ENCODE measurements around the gene POLR3G. TPM values are rescaled to one million over a fixed set of nuclear protein-coding genes. Genes with fewer than 3 reads are reported as not detected.

The POLR3G gene
- total RNA-seq, 4 donors from 2014 or later = 2.7 to 7.2 (median 4.9) TPM

DNA sequence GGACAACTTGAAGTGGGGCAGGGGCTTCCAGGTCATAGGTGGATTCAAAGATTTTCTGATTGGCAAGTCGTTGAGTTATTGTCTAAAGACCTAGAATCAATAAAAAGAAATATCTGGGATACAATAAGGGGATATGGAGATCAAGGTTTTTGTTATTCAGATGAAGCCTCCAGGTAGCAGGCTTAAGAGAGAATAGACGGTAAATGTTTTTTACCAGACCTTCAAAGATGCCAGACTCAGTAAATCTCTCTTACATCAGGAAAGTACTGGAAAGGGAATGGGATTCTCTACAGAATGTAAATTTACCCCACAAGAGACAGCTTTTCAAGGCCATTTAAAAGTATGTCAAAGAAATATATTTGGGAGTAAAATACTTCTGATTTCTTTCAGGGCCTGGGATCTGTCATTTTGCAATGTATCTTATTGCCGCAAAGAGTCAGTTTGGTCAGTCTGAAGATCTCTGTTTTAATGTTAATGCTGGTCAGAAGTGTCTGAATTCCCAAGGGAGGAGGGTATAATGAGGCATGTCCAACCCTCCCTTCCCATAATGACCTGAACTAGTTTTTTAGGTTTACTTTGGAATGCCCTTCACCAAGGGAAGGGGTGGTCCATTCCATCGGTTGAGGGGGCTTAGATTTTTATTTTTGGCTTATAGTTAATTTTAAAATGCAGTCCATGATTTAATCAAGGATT is 68.3 kb downstream of the POLR3G start:
- no peaks in the 10 kb centered on the region for H3K9me3 ChIP-seq
- no peak for DNase-seq (ENCODE audit: low spot score in 2 of 2)
- H3K36me3 ChIP-seq = no peaks in the 10 kb centered on the region
- WGBS, 2 donors = 61 to 70% methylated on average over 4 of the region's 4 CpGs
- no peaks in the 10 kb centered on the region for H3K4me1 ChIP-seq
- H3K27me3 ChIP-seq = peaks cover 0 to 3% of the 10 kb centered on the region in 2 donors
- no peak overlapping the region for H3K4me3 ChIP-seq
- TF ChIP-seq POLR2A (IDR thresholded peaks at IDR 0.05) = no peak
- TF ChIP-seq, protein P1, sequence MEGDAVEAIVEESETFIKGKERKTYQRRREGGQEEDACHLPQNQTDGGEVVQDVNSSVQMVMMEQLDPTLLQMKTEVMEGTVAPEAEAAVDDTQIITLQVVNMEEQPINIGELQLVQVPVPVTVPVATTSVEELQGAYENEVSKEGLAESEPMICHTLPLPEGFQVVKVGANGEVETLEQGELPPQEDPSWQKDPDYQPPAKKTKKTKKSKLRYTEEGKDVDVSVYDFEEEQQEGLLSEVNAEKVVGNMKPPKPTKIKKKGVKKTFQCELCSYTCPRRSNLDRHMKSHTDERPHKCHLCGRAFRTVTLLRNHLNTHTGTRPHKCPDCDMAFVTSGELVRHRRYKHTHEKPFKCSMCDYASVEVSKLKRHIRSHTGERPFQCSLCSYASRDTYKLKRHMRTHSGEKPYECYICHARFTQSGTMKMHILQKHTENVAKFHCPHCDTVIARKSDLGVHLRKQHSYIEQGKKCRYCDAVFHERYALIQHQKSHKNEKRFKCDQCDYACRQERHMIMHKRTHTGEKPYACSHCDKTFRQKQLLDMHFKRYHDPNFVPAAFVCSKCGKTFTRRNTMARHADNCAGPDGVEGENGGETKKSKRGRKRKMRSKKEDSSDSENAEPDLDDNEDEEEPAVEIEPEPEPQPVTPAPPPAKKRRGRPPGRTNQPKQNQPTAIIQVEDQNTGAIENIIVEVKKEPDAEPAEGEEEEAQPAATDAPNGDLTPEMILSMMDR (IDR thresholded peaks at IDR 0.05) = no peak
- no peak for TF ChIP-seq EP300 (IDR thresholded peaks at IDR 0.05)
- H3K27ac ChIP-seq = no peak overlapping the region

DNA sequence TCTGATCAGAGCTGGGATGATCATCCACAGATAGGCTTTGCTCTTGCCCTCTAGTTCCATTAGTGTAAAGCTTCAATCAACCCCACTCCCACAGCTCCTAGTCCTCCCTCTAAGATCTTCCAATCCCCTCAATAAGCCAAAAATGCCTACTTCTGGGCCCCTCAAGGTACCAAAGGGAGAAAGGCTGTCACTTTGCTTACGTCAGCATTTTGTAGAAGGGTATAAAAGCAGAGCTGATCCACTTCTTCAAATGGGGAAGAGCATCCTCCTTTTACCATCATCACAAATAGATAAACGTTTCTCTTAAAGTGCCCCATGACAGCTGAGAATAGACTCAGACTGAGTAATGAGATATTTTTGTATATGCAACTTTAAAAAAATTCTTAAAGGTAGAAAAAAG is 70.8 kb downstream of the POLR3G start:
- no peaks in the 10 kb centered on the region for H3K36me3 ChIP-seq
- WGBS, 2 donors = 83 to 86% methylated on average over 2 of the region's 2 CpGs

GRCh38 chr5:90546216-90546837 is 71.7 kb downstream of the POLR3G start:
- TF ChIP-seq POLR2A (IDR thresholded peaks at IDR 0.05) = no peak
- TF ChIP-seq, protein P1 (IDR thresholded peaks at IDR 0.05) = no peak
- TF ChIP-seq EP300 (IDR thresholded peaks at IDR 0.05) = no peak
- no peak for DNase-seq (ENCODE audit: low spot score in 2 of 2)
- H3K27ac ChIP-seq = no peak overlapping the region
- H3K27me3 ChIP-seq = peaks cover 0 to 3% of the 10 kb centered on the region in 2 donors
- H3K36me3 ChIP-seq = no peaks in the 10 kb centered on the region
- H3K4me1 ChIP-seq = no peaks in the 10 kb centered on the region
- WGBS, 2 donors = 67 to 69% methylated on average over 4 of the region's 4 CpGs
- no peak overlapping the region for H3K4me3 ChIP-seq
- H3K9me3 ChIP-seq = no peaks in the 10 kb centered on the region

More for the DNA sequence above, 70.8 kb downstream of the POLR3G start:
- Histone ChIP-seq H3K27me3 (peaks cover 0 to 3% of the 10 kb centered on the region in 2 donors), H3K9me3 (no peaks in the 10 kb centered on the region), H3K27ac (no peak overlapping the region), H3K4me1 (no peaks in the 10 kb centered on the region), H3K4me3 (no peak overlapping the region)
- no peak for DNase-seq (ENCODE audit: low spot score in 2 of 2)
- TF ChIP-seq, protein P1 (IDR thresholded peaks at IDR 0.05) = no peak
- no peak for TF ChIP-seq EP300 (IDR thresholded peaks at IDR 0.05)
- no peak for TF ChIP-seq POLR2A (IDR thresholded peaks at IDR 0.05)

DNA sequence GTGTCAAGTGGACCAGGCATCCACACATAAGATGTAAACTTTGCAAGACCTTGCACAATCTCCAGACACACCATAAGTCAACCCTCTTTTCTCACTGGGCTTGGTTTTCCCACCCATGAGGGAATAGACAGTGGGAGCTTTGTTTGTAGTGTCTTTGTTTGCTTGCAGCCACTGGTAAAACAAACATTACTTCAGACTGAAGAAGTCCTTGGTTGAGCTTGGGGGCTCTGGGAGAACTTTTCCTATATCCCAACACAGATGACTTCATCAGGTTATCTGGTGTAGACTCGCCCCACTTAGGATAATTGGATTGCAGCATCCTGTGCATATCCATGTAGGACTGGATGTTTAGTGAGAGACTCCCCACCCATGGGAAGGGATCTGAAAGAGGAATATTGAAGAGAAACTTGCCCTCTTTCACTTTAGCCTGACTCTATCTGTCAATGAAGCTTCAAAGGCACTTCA is 72.4 kb downstream of the POLR3G start:
- Histone ChIP-seq H3K27ac (no peak overlapping the region), H3K4me1 (no peaks in the 10 kb centered on the region), H3K36me3 (no peaks in the 10 kb centered on the region), H3K27me3 (peaks cover 0 to 3% of the 10 kb centered on the region in 2 donors), H3K4me3 (no peak overlapping the region), H3K9me3 (no peaks in the 10 kb centered on the region)
- 50 to 57% methylated on average over 1 of the region's 1 CpG for WGBS, 2 donors
- no peak for DNase-seq (ENCODE audit: low spot score in 2 of 2)
- TF ChIP-seq, protein P1 (IDR thresholded peaks at IDR 0.05) = no peak
- TF ChIP-seq POLR2A (IDR thresholded peaks at IDR 0.05) (no peak), EP300 (IDR thresholded peaks at IDR 0.05) (no peak)

- WGBS, 2 donors = 27 to 29% methylated on average over 5 of the region's 5 CpGs
- no peak overlapping the region for H3K27ac ChIP-seq
- TF ChIP-seq EP300 (IDR thresholded peaks at IDR 0.05) = no peak
- TF ChIP-seq, protein P1 (IDR thresholded peaks at IDR 0.05) = no peak
- no peaks in the 10 kb centered on the region for H3K9me3 ChIP-seq
- H3K27me3 ChIP-seq = peaks cover 0 to 3% of the 10 kb centered on the region in 2 donors
- no peak for DNase-seq (ENCODE audit: low spot score in 2 of 2)
- H3K4me1 ChIP-seq = no peaks in the 10 kb centered on the region
- H3K4me3 ChIP-seq = no peak overlapping the region
- H3K36me3 ChIP-seq = no peaks in the 10 kb centered on the region
These were observed 73.5 kb downstream of the POLR3G start for GRCh38 chr5:90548069-90548593.
